Activated CD4-positive, alpha-beta T cell treated with anti-CD3 and anti-CD28 coated beads for 4 hours (primary cell): Measurements from ENCODE around the gene CPXCR1.
"Not testable (repeated sequence)": the region's sequence is repeated elsewhere in the genome, so short reads cannot be mapped to it uniquely, and the experiment has no call there.

Experiments
- DNase-seq, 2 donors: peaks; one replicate each; pipeline ENCODE4 v3.0.0-alpha.2; 2020

CPXCR1 gene

DNA sequence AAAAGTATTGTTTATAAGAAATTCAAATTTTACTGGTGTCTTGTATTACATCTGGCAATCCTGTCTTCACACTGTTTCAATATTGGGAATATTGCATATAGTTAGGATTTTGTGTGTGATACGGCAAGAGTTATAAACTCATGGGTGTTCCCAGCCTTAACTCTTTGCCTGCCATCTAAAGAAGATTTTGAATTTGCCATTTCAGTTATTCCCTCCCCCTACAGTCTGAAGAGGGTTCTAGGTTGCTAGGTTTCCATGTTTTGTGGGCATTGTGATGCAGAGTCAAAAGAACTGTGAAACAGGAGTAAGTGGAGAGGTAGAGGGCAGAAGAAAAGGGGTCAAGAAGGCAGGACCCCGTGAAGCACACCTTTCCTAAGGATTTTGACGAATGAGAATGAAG, at the start of gene CPXCR1:
Gene CPXCR1 (plus strand): TSS at position 301 of the 400 bp plus-strand sequence. CDS start 6,190 bp downstream, outside the sequence.
- no peak for DNase-seq

- DNase-seq: no peak
Measured at GRCh38 chrX:88735835-88736234, 11.2 kb upstream of the CPXCR1 start.

GRCh38 chrX:88746215-88746614, 810 bp upstream of the CPXCR1 start:
- DNase-seq: not testable (repeated sequence)

DNA sequence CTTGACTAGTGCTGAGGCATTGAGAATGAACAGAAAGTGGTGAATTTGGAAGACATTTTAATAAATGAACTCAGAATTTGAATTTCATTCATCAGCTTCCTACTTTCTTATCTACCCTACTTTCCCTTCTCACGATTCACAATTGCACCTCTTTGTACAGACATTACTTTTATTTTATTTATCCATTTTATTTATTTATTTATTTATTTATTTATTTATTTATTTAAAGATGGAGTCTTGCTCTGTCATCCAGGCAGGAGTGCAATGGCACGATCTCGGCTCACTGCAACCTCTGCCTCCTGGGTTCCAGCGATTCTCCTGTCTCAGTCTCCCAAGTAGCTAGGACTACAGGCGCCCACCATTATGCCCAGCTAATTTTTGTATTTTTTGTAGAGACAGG, 5.3 kb downstream of the CPXCR1 start:
- DNase-seq: not testable (repeated sequence)

DNA sequence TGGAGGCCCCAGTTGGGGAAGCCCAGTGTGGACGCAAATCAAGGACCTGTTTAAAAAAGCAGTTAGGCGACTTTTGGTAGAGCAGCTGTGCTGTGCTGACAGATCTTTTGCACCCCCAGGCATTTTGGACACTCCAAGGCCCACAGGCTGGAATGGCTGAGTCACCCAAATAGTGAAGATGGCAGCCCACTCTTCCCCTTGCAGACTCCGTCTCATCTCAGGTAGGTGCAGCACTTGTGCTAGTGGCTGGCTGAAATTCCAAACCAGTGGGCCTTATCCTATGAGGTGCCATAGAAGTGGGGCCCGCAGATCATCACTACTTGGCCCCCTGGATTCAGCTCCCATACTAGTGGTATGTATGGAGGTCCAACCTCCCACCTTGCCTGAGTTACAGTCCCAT, 42.8 kb downstream of the CPXCR1 start:
- DNase-seq: no peak
